HG03520 (cell line): ENCODE data around the gene ALDH1L2.
"Not testable (repeated sequence)": the region's sequence is repeated elsewhere in the genome, so short reads cannot be mapped to it uniquely, and the experiment has no call there.

Source experiments
- ATAC-seq: cut with Tn5 transposase; IDR thresholded peaks from one replicate; pipeline ENCODE4 v1.9.1; 2021; ENCODE audit warnings: mild to moderate bottlenecking, moderate library complexity; ENCODE audit not compliant: unreplicated experiment

Gene ALDH1L2

DNA sequence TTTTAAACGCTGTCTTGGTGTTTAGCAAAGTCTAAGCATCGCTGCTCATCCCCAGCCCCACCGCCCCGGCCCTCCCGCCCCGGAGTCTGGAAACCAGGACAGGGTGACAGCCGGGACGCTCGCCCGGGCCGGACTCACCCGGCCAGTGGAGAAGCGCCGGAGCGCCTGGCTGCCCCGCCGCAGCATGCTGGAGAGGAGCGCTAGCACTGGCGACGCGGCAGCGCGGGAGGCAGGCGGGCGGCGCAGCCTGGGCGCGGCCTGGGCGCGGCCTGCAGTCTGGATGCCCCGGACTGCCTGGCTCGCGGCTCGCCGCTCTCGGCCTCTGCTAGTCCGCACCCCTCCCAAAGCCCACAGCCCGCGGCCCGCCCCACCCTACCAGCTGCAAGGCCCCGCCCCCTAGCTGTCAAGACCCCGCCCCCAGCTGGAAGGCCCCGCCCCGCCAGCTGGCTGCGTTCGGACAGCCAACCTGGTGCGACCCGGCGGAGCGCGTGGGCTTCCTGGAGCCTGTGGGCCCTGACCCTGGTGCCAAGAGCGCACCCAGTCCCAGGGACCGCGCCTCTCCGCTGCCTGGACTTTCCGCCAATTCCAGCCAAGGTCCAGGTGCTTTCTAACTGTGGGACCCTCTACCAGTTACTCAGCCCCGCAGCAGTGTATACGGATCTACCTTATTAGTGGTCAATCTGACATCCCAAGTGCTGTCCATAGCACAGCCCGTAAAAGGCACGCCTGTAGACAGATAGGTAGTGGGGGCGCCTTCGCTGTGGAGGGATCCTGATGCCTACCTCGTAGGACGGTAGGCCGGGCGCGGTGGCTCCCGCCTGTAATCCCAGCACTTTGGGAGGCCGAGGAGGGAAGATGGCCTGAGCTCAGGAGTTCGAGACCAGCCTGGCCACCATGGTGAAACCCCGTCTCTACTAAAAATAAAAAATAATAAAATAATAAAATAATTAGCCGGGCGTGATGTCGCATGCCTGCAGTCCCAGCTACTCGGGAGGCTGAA lies at the start of gene ALDH1L2:
TSS of gene ALDH1L2 (minus strand) at position 208 of the 1,000 bp plus-strand sequence. CDS start at position 186, 22 bp downstream.
- peak; percentile 66 for ATAC-seq

- ATAC-seq, result no peak
Measured at GRCh38 chr12:105120551-105120950, 36.3 kb upstream of the ALDH1L2 start.

- no peak for ATAC-seq
Measured at GRCh38 chr12:105116969-105117368, 32.7 kb upstream of the ALDH1L2 start.

- ATAC-seq, result no peak
Measured at GRCh38 chr12:105113094-105113493, 28.8 kb upstream of the ALDH1L2 start.

- no peak for ATAC-seq
Measured at GRCh38 chr12:105110851-105111250, 26.6 kb upstream of the ALDH1L2 start.

DNA sequence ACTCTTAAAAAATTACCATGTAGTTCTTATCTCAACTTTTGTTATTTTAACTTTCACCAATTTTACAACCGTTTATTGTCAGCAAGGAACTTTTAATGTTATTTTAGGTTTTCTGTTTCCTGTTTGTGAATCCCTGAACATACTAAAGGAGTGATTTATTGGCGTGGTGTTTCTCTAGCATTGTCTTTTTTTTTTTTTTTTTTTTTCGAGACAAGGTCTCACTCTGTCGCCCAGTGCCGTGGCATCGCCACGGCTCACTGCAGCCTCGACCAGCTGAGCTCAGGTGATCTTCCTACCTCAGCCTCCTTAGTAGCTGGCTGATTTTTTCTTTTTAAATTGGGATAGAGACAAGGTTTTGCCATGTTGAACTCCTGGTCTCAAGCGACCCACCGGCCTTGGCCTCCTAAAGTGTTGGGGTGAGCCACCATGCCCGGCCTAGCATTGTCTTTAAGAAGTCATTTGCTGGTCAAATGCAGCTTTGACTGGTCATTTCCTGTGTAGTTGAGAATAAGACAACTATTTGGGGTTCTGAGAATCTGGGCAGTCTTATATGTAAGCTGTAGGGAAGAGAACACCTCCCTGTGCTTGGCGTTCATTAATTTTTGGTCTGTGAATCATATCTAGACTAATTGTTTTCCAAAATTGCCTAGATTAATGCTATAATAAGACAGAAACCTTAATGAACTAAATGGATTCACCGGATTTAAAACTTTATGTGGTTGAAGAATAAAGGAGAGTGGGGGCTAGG lies 25.4 kb upstream of the ALDH1L2 start:
- ATAC-seq, result peak; percentile 34

DNA sequence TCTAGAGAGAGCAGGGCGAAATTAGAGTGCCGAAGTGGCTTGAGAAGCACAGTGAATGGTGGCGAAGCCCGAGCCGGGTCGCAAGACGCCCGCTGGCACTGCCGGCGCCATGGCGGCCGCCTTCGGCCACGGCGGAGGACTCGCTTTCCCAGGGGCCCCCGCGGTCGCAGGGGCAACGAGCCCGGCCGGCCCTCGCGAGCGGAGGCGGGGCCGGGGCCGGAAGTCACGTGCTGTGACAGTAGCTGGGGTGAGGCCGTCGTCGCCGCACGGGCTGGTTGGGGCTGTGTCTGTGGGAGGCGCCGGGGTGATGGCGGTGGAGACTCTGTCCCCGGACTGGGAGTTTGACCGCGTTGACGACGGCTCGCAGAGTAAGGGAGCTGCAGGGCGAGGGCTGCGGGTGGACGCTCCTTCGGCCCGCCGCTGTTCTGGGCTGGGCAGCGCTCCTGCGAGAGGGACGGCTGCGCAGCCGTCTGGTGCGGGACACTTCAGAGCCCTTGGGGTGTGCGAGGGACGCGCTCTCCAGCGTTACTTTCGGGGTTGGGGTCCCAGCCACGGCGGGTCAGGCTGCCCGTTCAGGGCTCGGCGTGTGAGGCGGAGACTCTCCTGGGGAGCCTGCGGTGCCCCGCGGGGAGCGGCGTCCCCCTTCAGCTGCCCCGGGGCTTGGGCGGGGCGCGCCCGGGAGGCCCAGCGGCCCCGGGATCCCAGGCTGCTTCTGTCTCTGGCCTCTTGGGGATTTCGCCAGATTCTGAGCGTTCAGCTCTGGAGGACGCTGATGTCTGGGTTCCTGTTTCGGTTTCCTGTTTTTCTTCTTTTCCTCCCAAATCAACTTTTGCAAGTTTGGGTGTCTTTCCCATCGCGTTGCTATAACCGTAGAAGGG lies 23.5 kb upstream of the ALDH1L2 start, which contains the start of gene WASHC4:
TSS of gene WASHC4 (plus strand) at position 238 of the 878 bp plus-strand sequence. CDS start at position 308, 70 bp downstream.
- ATAC-seq, result peak; percentile 84

GRCh38 chr12:105107171-105107493 lies 22.9 kb upstream of the ALDH1L2 start:
- ATAC-seq, result peak; percentile 1

DNA sequence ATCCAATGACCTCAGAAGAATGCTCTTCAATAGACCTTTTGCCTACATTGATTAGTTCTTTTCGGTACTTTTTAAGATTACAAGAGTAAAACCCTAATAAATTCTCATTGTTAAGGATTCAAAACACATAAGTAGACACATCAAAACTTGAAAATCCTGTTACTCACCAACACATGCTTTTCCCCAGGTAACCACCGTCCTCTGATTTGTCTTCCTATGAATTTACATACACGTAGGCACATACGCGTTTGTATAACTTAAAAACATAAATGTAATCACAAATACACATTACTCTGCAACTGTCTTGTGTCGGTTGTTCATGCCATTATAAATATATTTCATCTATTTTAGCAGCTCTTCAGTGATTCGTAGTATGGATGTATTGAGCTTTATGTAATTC lies 22.4 kb upstream of the ALDH1L2 start:
- ATAC-seq, result no peak

DNA sequence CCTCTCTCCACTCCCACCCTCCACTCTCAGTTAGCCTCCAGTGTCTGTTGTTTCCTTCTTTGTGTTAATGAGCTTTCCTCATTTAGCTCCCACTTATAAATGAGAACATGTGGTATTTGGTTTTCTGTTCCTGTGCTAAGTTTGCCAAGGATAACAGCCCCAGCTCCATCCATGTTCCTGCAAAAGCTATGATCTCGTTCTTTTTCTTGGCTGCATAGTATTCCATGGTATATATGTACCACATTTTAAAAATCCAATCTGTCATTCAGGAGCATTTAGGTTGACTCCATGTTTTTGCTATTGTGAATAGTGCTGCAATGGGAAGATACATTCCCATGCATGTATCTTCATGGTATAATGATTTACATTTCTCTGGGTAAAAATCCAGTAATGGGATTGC lies 20.5 kb upstream of the ALDH1L2 start:
- ATAC-seq, result no peak

DNA sequence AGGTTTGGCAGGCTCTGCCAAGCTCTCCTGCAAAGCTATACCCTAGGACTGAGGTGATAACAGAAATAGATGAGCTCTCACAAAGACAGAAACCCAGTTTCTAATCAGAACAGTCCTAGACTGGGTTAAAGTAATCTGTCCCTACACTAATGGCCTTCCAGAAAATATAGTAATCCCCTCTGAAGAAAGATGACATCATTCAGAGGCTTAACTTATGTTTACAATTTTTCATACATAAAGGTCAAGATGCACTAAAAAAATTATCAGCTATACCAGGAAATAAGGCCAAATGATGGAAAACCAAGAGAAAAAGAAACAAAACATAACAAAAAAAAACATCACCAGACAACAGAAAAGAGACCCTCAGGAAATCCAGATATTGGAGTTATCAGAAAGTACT lies 18.4 kb upstream of the ALDH1L2 start:
- no peak for ATAC-seq

DNA sequence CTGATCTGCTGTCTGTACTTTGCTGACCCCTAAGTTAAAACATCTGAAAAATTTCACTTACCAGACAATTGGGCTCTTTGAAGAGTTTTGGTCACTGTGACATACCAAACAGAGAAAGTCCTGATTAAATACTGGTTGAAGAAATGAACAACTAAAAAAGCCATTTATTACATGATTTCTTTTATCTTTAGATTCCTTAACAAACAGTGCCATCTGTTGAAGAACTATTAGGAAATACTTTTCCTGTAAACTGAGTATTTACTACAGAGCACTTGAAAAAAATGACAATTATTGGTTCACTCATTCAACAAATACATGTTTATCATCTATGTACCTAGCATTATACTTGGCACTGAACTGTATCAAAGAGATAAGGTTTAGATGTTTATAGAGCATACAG lies 16.7 kb upstream of the ALDH1L2 start:
- no peak for ATAC-seq

DNA sequence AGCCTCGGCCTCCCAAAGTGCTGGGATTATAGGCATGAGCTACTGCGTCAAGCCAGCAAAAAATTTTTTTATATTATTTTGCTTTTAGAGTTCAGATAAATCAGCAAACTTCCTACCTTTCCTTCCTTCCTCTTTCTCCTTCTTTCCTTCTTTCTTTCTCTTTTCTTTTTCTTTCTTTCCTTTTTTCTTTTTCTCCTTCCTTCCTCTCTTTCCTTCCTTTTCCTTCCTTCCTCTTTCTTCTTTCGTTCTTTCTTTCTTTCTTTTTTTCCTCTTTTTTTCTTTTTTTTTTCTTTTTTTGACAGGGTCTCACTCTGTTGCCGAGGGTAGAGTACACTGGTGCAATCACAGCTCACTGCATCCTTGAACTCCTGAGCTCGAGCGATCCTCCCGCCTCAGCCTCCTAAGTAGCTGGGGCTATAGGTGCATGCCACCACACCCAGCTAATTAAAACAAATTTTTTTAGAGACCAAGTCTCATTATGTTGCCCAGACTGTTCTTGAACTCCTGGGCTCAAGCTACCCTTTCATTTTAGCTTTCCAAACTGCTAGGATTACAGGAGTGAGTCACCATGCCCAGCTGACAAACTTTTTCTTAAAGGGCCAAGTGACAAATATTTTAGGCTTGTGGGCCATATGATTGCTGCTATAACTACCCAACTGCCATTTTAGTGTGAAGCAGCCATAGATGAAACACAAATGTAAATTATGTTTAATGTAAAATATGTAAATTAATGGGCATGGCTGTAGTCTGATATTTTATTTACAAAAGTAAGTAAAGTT lies 16.1 kb upstream of the ALDH1L2 start:
- no peak for ATAC-seq

DNA sequence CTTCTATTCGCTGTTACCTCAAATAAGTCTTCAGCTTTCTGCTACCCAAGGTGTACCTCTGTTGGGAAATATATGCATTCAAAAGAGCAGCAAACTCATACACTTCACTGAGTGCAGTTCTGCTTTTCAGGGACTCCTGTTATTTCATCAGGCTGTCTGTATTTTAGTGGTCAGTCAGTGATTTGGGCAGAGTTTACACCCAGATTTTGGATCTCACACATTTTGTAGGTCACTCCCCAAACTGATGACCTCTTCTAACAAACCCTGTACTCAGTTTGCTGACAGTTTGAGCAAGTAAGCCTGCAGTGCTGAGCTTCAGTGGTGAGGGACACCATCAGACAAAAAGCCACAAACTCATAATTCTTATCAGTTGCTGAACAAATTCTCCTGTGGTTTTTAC lies 15.1 kb upstream of the ALDH1L2 start:
- ATAC-seq, result no peak

- ATAC-seq, result not testable (repeated sequence)
Measured at GRCh38 chr12:105095338-105095737, 11.1 kb upstream of the ALDH1L2 start.

GRCh38 chr12:105092336-105092735 lies 8.1 kb upstream of the ALDH1L2 start:
- ATAC-seq, result no peak

DNA sequence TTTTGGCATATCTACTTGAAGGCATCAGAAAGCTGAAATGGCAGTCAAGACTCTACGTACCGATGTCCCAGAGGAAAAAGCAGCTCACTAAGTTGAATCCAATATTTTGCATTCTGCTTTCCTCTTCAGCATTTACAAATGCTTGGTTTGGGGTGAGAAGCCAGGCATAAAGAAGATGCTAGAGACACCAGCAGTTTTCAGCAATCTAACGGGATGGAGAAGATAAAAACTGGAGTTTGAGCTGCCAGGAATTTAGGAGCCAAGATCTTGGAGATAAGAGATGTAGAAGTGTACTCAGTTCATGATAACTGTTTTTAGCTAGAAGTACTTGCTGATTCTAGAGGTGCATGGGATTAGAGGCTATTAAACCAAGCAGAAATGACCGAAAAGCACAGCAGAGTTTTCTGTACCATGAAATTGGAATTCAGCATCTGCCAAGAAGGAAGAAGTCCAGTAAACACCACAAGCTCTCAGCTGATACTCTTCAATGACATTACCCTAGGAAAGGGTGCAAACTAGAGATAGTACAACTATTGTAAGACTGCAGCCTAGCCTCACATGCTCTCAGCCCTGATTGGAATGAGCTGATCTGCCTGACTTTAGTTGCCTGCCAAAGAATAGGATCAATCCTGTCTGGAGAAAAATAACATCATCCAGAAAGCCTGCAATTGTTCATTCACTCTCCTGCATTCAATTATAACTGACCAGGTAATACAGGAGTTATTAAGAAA lies 7.4 kb upstream of the ALDH1L2 start:
- no peak for ATAC-seq

DNA sequence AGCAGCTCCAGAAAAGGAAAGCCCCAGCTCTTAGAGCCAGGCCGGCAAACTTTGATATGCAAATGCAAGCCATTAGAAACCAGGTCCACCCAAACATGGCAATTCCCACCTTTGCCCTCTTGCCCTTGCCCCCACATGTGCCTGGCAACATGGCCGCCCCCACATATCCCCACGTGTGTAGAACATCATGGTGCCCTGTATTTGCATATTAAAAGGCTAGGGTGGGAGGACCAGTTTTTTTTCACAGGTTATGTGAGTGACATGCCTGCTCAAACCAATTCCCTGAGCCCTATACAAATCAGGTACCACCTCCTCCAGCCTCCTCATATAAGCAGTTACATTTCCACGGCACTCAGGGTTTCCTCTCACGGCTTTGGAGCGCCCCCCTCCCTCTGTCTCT lies 6.1 kb upstream of the ALDH1L2 start:
- no peak for ATAC-seq

- ATAC-seq, result no peak
Measured at GRCh38 chr12:105089817-105090216, 5.6 kb upstream of the ALDH1L2 start.
